SK-N-SH (cell line): ENCODE results near the gene BRICD5. TPM values are rescaled to one million over a fixed set of nuclear protein-coding genes. Genes with fewer than 3 reads are reported as not detected.

Source experiments
- CTCF ChIA-PET: fragments of 300-600, 350-600 bp; formaldehyde crosslinking; extraction: SDS; loops from one replicate; lab custom pipeline; 2021; lab: Yijun Ruan, JAX
- POLR2A ChIA-PET: fragments of 350-600 bp; sonication (Branson Sonifier 250); formaldehyde crosslinking; extraction: SDS; loops from one replicate; lab custom pipeline; 2020; ENCODE audit warnings: antibody characterized with exemption, inconsistent platforms; lab: Yijun Ruan, JAX
- DNase-seq: peaks from one replicate; pipeline ENCODE4 v3.0.0; 2012
- H2AFZ ChIP-seq: fragments of 200-600 bp; sonication (generic); 2 replicates; pipeline ENCODE4 v1.8.1; 2016; ENCODE audit warnings: antibody characterized with exemption, mild to moderate bottlenecking, low read depth
- H3F3A ChIP-seq: fragments of 200-600 bp; sonication (generic); replicated peaks from 2 replicates; pipeline ENCODE3; 2016; ENCODE audit warnings: antibody characterized with exemption, mild to moderate bottlenecking; ENCODE audit not compliant: insufficient read depth
- H3K27ac ChIP-seq, 2 experiments: fragments of 200-500 bp in 1 of 2; fragments of 200-600 bp in 1 of 2; sonication (Bioruptor generic) in 1 of 2; sonication (generic), shearing (Covaris generic) in 1 of 2; 2 replicates each; pipeline versions ENCODE4 v1.5.1 to v1.6.1; 2014 to 2016; ENCODE audit warnings: low read depth in 2 of 2, inconsistent platforms in 1 of 2, low read length in 1 of 2, mild to moderate bottlenecking in 1 of 2, mixed read lengths in 1 of 2
- H3K27me3 ChIP-seq: fragments of 200-600 bp; sonication (generic), shearing (Covaris generic); 2 replicates; pipeline ENCODE4 v1.6.1; 2016; ENCODE audit warnings: mixed run types; ENCODE audit not compliant: insufficient read depth
- H3K36me3 ChIP-seq, 2 experiments: fragments of 200-500 bp in 1 of 2; fragments of 200-600 bp in 1 of 2; sonication (Bioruptor generic) in 1 of 2; sonication (generic) in 1 of 2; replicated peaks in 1 of 2; 2 replicates each; pipeline versions ENCODE3 to v1.5.1; 2014 to 2016; ENCODE audit warnings: low read length in 1 of 2, mild to moderate bottlenecking in 1 of 2; ENCODE audit not compliant: insufficient read depth in 2 of 2, control insufficient read depth in 1 of 2
- H3K4me1 ChIP-seq, 2 experiments: fragments of 200-500 bp in 1 of 2; fragments of 200-600 bp in 1 of 2; sonication (Bioruptor generic) in 1 of 2; sonication (generic), shearing (Covaris generic) in 1 of 2; 2 replicates each; pipeline versions ENCODE4 v1.5.1 to v1.6.1; 2014 to 2016; ENCODE audit warnings: low read depth in 1 of 2, low read length in 1 of 2, mixed run types in 1 of 2; ENCODE audit not compliant: insufficient read depth in 2 of 2, control insufficient read depth in 1 of 2
- H3K4me2 ChIP-seq: fragments of 200-600 bp; sonication (generic), shearing (Covaris generic); 2 replicates; pipeline ENCODE4 v1.6.1; 2017; ENCODE audit warnings: mixed run types
- H3K4me3 ChIP-seq, 2 experiments: fragments of 200-500 bp in 1 of 2; fragments of 200-600 bp in 1 of 2; sonication (Bioruptor generic) in 1 of 2; sonication (generic), shearing (Covaris generic) in 1 of 2; 2 replicates each; pipeline versions ENCODE4 v1.5.1 to v1.8.1; 2014 to 2016; ENCODE audit warnings: low read depth in 2 of 2, inconsistent platforms in 1 of 2, low read length in 1 of 2, mild to moderate bottlenecking in 1 of 2, mixed read lengths in 1 of 2, moderate library complexity in 1 of 2
- H3K79me2 ChIP-seq: fragments of 200-600 bp; sonication (generic); 2 replicates; pipeline ENCODE4 v1.8.1; 2017; ENCODE audit warnings: mild to moderate bottlenecking; ENCODE audit not compliant: insufficient read depth
- H3K9ac ChIP-seq: fragments of 200-600 bp; sonication (generic); 2 replicates; pipeline ENCODE4 v1.6.1; 2017; ENCODE audit warnings: mixed run types
- H3K9me2 ChIP-seq: fragments of 200-600 bp; sonication (generic); 2 replicates; pipeline ENCODE4 v1.6.1; 2017; ENCODE audit warnings: mixed run types
- H3K9me3 ChIP-seq: fragments of 200-600 bp; sonication (generic); 2 replicates; pipeline ENCODE4 v1.6.1; 2017; ENCODE audit warnings: mixed run types, mild to moderate bottlenecking, moderate library complexity
- H4K20me1 ChIP-seq: fragments of 200-600 bp; sonication (generic); 2 replicates; pipeline ENCODE4 v1.6.1; 2017; ENCODE audit warnings: mild to moderate bottlenecking, mixed run types; ENCODE audit not compliant: insufficient read depth
- CHD2 ChIP-seq: fragments of 150-350 bp; IDR thresholded peaks from 2 replicates; pipeline ENCODE4 v1.6.1; 2018; ENCODE audit warnings: low read length; ENCODE audit not compliant: partially characterized antibody
- ELF1 ChIP-seq: IDR thresholded peaks from 2 replicates; pipeline ENCODE4 v1.4.0; 2012
- EP300 ChIP-seq, 2 experiments: IDR thresholded peaks; 2 replicates each; pipeline versions ENCODE4 v1.4.0 to v1.6.1; 2012; ENCODE audit warnings: borderline replicate concordance in 1 of 2, low read depth in 1 of 2, low read length in 1 of 2
- FOSL2 ChIP-seq: IDR thresholded peaks from 2 replicates; pipeline ENCODE4 v1.4.0; 2012; ENCODE audit warnings: low read depth, mild to moderate bottlenecking, moderate library complexity, borderline replicate concordance
- FOXJ3 ChIP-seq: sonication (generic); formaldehyde crosslinking; IDR thresholded peaks from 2 replicates; pipeline ENCODE4 v1.5.1; 2020; ENCODE audit warnings: mild to moderate bottlenecking, missing genetic modification reagents
- GABPA ChIP-seq: IDR thresholded peaks from 2 replicates; pipeline ENCODE4 v1.4.0; 2012; ENCODE audit warnings: low read depth, mild to moderate bottlenecking
- GATA2 ChIP-seq: sonication (generic); formaldehyde crosslinking; IDR thresholded peaks from 2 replicates; pipeline ENCODE4 v1.5.0; 2020; ENCODE audit warnings: mild to moderate bottlenecking, missing genetic modification reagents
- JUND ChIP-seq: IDR thresholded peaks from 2 replicates; pipeline ENCODE4 v1.4.0; 2012
- NRF1 ChIP-seq: IDR thresholded peaks from 2 replicates; pipeline ENCODE4 v1.6.1; 2012; ENCODE audit warnings: low read depth, mild to moderate bottlenecking, low read length
- POLR2AphosphoS5 ChIP-seq: IDR thresholded peaks from 2 replicates; pipeline ENCODE4 v1.6.1; 2012; ENCODE audit warnings: low read depth, low read length
- RCOR1 ChIP-seq: fragments of 150-350 bp; IDR thresholded peaks from 2 replicates; pipeline ENCODE4 v1.6.1; 2017; ENCODE audit warnings: antibody characterized with exemption, low read length
- SIN3A ChIP-seq: IDR thresholded peaks from 2 replicates; pipeline ENCODE4 v1.6.1; 2012; ENCODE audit warnings: low read depth, mild to moderate bottlenecking, low read length, moderate library complexity, borderline replicate concordance
- SMC3 ChIP-seq: IDR thresholded peaks from 2 replicates; pipeline ENCODE4 v1.6.1; 2012; ENCODE audit warnings: low read depth, low read length, improper control_type of control experiment
- YY1 ChIP-seq: IDR thresholded peaks from 2 replicates; pipeline ENCODE4 v1.4.0; 2012; ENCODE audit warnings: low read depth, mild to moderate bottlenecking
- WGBS: methylation state at CpG from one replicate; pipeline ENCODE4 v1.1.6; 2017; ENCODE audit warnings: low lambda C conversion rate; 5-methylcytosine and 5-hydroxymethylcytosine counted together
- polyA plus RNA-seq, 3 experiments: library from polyadenylated mRNA; depleted of rRNA; stranded (reverse); fragments of >200 nt; gene quantifications; 2 replicates each; pipeline ENCODE4 v1.2.3, GENCODE V29; 2012
- TF ChIP-seq, protein P1 (sequence below): fragments of 150-350 bp; IDR thresholded peaks from 2 replicates; pipeline ENCODE4 v1.6.1; 2016; ENCODE audit warnings: mild to moderate bottlenecking, low read depth, low read length
- TF ChIP-seq, protein P2 (sequence below): fragments of 200-600 bp; sonication (generic); IDR thresholded peaks from 2 replicates; pipeline ENCODE4 v1.6.1; 2017; ENCODE audit warnings: antibody characterized with exemption, mild to moderate bottlenecking, moderate library complexity
- TF ChIP-seq, protein P3 (sequence below): IDR thresholded peaks from 2 replicates; pipeline ENCODE4 v1.4.0; 2012; ENCODE audit warnings: low read depth
- TF ChIP-seq, protein P4 (sequence below): IDR thresholded peaks from 2 replicates; pipeline ENCODE4 v1.4.0; 2012; ENCODE audit warnings: low read depth, borderline replicate concordance
- TF ChIP-seq, protein P5 (sequence below): IDR thresholded peaks from 2 replicates; pipeline ENCODE4 v1.4.0; 2012; ENCODE audit warnings: low read depth, borderline replicate concordance

Gene BRICD5
- polyA plus RNA-seq, 1 of the 3 experiments (the other 2 are of a cell fraction): 2.3 TPM

DNA sequence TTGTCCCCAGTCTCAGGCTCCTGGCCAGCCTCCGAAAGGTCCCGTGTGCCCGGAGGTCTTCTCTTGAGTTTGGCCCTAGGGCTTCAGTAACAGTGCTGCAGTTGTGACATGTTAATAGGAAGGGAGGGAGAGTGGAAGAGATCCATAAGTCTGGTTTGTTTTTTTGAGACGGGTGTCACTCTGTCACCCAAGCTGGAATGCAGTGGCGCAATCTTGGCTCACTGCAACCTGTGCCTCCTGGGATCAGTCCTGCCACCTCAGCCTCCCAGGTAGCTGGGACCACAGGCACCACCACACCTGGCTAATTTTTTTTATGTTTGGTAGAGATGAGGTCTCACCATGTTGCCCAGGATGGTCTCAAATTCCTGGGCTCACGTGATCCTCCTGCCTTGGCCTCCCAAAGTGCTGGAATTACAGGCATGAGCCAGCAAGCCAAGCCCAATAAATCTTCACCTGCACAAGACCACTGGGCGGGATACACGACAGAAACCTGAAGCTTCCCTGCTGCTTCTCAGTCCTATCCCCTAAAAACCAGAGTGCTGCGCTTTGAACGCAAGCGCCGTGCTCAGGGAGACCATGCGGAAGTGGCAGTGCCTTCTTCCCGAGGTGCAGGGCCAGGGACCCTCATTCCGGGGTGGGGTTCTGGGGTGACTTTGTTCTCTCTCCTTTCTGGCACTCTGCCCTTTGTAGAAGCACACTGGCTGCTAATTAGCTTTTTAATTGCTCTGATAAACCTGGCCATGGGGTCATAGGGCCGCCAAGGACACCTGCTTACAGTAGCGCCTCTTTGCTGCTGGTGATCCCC lies 44.2 kb downstream of the BRICD5 start:
- Histone ChIP-seq H3F3A (peaks cover 3% of the 10 kb centered on the region), H3K4me2 (no peak overlapping the region), H3K36me3 (peaks cover 0 to 51% of the 10 kb centered on the region in 2 experiments), H3K9ac (no peak overlapping the region), H3K4me1 (no peaks in the 10 kb centered on the region), H3K79me2 (peaks cover 34% of the 10 kb centered on the region), H3K9me2 (no peaks in the 10 kb centered on the region), H3K27ac (no peak overlapping the region), H4K20me1 (peaks cover 29% of the 10 kb centered on the region), H3K9me3 (no peaks in the 10 kb centered on the region), H3K27me3 (no peaks in the 10 kb centered on the region), H2AFZ (no peak overlapping the region), H3K4me3 (no peak overlapping the region)
- 94% methylated on average over 14 of the region's 17 CpGs for WGBS
- POLR2A ChIA-PET: interaction anchor here (3.5 kb wide), 1 partner anchor 11 kb away, joined by 16 read pairs; the partner anchor contains the start of gene TRAF7
- TF ChIP-seq EP300 (IDR thresholded peaks at IDR 0.05; ENCODE audit: borderline replicate concordance in 1 of 2, low read depth in 1 of 2, low read length in 1 of 2) (no peak), YY1 (no peak), ELF1 (no peak), GATA2 (no peak), CHD2 (no peak), RCOR1 (no peak), FOSL2 (no peak)
- TF ChIP-seq, protein P1, sequence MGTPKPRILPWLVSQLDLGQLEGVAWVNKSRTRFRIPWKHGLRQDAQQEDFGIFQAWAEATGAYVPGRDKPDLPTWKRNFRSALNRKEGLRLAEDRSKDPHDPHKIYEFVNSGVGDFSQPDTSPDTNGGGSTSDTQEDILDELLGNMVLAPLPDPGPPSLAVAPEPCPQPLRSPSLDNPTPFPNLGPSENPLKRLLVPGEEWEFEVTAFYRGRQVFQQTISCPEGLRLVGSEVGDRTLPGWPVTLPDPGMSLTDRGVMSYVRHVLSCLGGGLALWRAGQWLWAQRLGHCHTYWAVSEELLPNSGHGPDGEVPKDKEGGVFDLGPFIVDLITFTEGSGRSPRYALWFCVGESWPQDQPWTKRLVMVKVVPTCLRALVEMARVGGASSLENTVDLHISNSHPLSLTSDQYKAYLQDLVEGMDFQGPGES: no peak
- TF ChIP-seq, protein P2, sequence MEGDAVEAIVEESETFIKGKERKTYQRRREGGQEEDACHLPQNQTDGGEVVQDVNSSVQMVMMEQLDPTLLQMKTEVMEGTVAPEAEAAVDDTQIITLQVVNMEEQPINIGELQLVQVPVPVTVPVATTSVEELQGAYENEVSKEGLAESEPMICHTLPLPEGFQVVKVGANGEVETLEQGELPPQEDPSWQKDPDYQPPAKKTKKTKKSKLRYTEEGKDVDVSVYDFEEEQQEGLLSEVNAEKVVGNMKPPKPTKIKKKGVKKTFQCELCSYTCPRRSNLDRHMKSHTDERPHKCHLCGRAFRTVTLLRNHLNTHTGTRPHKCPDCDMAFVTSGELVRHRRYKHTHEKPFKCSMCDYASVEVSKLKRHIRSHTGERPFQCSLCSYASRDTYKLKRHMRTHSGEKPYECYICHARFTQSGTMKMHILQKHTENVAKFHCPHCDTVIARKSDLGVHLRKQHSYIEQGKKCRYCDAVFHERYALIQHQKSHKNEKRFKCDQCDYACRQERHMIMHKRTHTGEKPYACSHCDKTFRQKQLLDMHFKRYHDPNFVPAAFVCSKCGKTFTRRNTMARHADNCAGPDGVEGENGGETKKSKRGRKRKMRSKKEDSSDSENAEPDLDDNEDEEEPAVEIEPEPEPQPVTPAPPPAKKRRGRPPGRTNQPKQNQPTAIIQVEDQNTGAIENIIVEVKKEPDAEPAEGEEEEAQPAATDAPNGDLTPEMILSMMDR: no peak
- CTCF ChIA-PET: interaction anchor here (1.0 kb wide), 2 partner anchors 12 to 163 kb away, joined by 3 to 7 read pairs; partner anchors contain the start of gene TRAF7
- no peak for DNase-seq

DNA sequence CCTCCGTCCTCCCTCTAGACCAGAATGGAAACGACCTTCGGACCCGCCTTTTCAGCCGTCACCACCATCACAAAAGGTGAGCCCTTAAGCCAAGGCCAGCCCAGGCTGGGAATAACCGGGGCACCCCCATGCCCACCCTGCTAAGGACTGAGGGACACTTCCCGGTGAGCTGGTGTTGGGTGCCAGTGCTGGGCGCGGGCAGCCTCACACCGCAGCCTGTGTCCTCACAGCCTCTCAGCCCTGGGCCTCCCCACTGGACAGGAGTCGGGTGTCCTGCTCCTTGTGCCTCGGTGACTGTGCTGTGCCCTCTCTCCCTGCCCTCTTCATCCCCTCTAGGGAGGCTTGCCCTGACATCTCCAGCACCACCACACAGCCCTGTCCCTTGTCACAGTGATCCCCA lies 44.8 kb downstream of the BRICD5 start:
- WGBS: 100% methylated on average over 4 of the region's 12 CpGs
- no peak for DNase-seq
- no peak overlapping the region for H3K4me2 ChIP-seq
- peaks cover 0 to 45% of the 10 kb centered on the region in 2 experiments for H3K36me3 ChIP-seq
- CTCF ChIA-PET: interaction anchor here (1.0 kb wide), 1 partner anchor 162 kb away, joined by 7 read pairs; no protein-coding TSS in a partner anchor
- POLR2A ChIA-PET: interaction anchor here (3.5 kb wide), 1 partner anchor 11 kb away, joined by 16 read pairs; the partner anchor contains the start of gene TRAF7
- H3F3A ChIP-seq: peaks cover 3% of the 10 kb centered on the region
- no peaks in the 10 kb centered on the region for H3K9me3 ChIP-seq
- H3K27me3 ChIP-seq: no peaks in the 10 kb centered on the region
- peaks cover 33% of the 10 kb centered on the region for H4K20me1 ChIP-seq
- H3K9ac ChIP-seq: no peak overlapping the region
- H3K4me3 ChIP-seq: no peak overlapping the region
- H3K79me2 ChIP-seq: peaks cover 39% of the 10 kb centered on the region
- H3K9me2 ChIP-seq: no peaks in the 10 kb centered on the region
- H3K4me1 ChIP-seq: no peaks in the 10 kb centered on the region
- no peak overlapping the region for H3K27ac ChIP-seq
- H2AFZ ChIP-seq: no peak overlapping the region
- TF ChIP-seq YY1 (no peak), SMC3 (no peak), JUND (no peak), NRF1 (no peak), SIN3A (no peak), POLR2AphosphoS5 (no peak), GABPA (no peak), FOXJ3 (no peak)
- TF ChIP-seq, protein P2: no peak
- TF ChIP-seq, protein P3, sequence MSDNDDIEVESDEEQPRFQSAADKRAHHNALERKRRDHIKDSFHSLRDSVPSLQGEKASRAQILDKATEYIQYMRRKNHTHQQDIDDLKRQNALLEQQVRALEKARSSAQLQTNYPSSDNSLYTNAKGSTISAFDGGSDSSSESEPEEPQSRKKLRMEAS: no peak
- TF ChIP-seq, protein P4, sequence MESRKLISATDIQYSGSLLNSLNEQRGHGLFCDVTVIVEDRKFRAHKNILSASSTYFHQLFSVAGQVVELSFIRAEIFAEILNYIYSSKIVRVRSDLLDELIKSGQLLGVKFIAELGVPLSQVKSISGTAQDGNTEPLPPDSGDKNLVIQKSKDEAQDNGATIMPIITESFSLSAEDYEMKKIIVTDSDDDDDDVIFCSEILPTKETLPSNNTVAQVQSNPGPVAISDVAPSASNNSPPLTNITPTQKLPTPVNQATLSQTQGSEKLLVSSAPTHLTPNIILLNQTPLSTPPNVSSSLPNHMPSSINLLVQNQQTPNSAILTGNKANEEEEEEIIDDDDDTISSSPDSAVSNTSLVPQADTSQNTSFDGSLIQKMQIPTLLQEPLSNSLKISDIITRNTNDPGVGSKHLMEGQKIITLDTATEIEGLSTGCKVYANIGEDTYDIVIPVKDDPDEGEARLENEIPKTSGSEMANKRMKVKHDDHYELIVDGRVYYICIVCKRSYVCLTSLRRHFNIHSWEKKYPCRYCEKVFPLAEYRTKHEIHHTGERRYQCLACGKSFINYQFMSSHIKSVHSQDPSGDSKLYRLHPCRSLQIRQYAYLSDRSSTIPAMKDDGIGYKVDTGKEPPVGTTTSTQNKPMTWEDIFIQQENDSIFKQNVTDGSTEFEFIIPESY: no peak
- TF ChIP-seq, protein P5, sequence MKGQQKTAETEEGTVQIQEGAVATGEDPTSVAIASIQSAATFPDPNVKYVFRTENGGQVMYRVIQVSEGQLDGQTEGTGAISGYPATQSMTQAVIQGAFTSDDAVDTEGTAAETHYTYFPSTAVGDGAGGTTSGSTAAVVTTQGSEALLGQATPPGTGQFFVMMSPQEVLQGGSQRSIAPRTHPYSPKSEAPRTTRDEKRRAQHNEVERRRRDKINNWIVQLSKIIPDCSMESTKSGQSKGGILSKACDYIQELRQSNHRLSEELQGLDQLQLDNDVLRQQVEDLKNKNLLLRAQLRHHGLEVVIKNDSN: no peak
